ENCODE measurements around the gene CTBP2. TPM values are rescaled to one million over a fixed set of nuclear protein-coding genes. Genes with fewer than 3 reads are reported as not detected.

Gene CTBP2
- total RNA-seq, 4 donors from 2014 or later: 69.7 to 125 (median 84.7) TPM

DNA sequence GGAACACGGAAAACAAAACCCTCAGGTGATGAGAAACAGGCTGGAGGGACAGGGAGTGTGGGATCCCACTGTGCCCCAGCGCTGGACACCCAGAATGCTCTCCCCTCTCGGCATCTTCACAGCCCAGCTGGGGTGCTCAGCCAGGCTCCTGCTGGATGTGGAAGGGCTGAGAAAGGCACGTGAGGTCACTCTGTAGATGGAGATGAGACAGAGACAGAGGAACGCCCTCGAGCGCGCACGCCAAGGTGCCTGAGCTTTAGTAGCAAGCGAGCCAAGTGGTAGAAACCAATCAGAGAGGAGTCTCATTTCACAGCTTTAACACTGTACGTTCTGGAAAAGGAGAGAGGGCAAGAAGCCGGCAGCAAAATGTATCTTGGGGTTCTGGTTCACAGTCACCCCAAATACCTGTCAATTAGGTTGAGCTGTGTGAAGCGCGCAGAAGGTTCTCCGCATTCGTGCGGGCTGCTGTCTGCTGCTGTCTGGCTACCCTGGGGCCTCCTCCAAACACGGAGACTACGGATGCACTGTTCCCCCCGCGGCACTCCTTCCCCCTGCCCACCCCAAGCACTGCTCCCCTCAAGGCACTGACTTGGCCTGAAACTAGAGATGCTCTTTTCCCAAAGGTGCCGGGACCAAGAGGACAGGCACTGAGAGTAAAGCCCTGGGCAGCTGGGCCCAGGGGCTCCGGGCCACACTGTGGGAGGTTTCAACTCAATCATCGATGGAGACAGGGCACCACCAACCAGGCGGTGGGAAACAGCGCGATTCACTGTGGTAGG lies 127.0 kb downstream of the CTBP2 start:
- intact Hi-C loops (cut with DNase I): no loop called here
- peaks cover 56 to 86% (median 64%) of the 10 kb centered on the region in 4 donors for H3K4me1 ChIP-seq
- no peaks in the 10 kb centered on the region for H3K9me3 ChIP-seq
- peak overlapping the region in 1 of 4 donors; percentile 7 for H3K4me3 ChIP-seq
- 75% methylated on average over 17 of the region's 27 CpGs for WGBS
- peaks cover 0 to 9% (median 3%) of the 10 kb centered on the region in 4 donors for H3K36me3 ChIP-seq
- H3K27me3 ChIP-seq: no peaks in the 10 kb centered on the region
- DNase-seq (ENCODE audit: extremely low spot score): no peak
- no peak for TF ChIP-seq POLR2A (IDR thresholded peaks at IDR 0.05; ENCODE audit: low read depth)
- TF ChIP-seq POLR2AphosphoS5 (IDR thresholded peaks at IDR 0.05): peak in 1 of 2 donors; percentile 9
- no peak overlapping the region for H3K27ac ChIP-seq (replicated peaks in 1 of 4)

GRCh38 chr10:125032474-125033020 lies 127.8 kb downstream of the CTBP2 start:
- peaks cover 0 to 5% (median 0%) of the 10 kb centered on the region in 4 donors for H3K36me3 ChIP-seq
- no peaks in the 10 kb centered on the region for H3K27me3 ChIP-seq
- no peaks in the 10 kb centered on the region for H3K9me3 ChIP-seq
- TF ChIP-seq, protein P1, sequence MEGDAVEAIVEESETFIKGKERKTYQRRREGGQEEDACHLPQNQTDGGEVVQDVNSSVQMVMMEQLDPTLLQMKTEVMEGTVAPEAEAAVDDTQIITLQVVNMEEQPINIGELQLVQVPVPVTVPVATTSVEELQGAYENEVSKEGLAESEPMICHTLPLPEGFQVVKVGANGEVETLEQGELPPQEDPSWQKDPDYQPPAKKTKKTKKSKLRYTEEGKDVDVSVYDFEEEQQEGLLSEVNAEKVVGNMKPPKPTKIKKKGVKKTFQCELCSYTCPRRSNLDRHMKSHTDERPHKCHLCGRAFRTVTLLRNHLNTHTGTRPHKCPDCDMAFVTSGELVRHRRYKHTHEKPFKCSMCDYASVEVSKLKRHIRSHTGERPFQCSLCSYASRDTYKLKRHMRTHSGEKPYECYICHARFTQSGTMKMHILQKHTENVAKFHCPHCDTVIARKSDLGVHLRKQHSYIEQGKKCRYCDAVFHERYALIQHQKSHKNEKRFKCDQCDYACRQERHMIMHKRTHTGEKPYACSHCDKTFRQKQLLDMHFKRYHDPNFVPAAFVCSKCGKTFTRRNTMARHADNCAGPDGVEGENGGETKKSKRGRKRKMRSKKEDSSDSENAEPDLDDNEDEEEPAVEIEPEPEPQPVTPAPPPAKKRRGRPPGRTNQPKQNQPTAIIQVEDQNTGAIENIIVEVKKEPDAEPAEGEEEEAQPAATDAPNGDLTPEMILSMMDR (IDR thresholded peaks at IDR 0.05): no peak
- no peak for TF ChIP-seq EP300 (IDR thresholded peaks at IDR 0.05)
- TF ChIP-seq POLR2A (IDR thresholded peaks at IDR 0.05; ENCODE audit: low read depth): no peak
- TF ChIP-seq POLR2AphosphoS5 (IDR thresholded peaks at IDR 0.05): no peak
- H3K27ac ChIP-seq (replicated peaks in 1 of 4): no peak overlapping the region
- 93% methylated on average over 14 of the region's 15 CpGs for WGBS
- DNase-seq (ENCODE audit: extremely low spot score): no peak
- intact Hi-C loops (cut with DNase I): no loop called here
- H3K4me3 ChIP-seq: no peak overlapping the region
- peaks cover 54 to 87% (median 63%) of the 10 kb centered on the region in 4 donors for H3K4me1 ChIP-seq

DNA sequence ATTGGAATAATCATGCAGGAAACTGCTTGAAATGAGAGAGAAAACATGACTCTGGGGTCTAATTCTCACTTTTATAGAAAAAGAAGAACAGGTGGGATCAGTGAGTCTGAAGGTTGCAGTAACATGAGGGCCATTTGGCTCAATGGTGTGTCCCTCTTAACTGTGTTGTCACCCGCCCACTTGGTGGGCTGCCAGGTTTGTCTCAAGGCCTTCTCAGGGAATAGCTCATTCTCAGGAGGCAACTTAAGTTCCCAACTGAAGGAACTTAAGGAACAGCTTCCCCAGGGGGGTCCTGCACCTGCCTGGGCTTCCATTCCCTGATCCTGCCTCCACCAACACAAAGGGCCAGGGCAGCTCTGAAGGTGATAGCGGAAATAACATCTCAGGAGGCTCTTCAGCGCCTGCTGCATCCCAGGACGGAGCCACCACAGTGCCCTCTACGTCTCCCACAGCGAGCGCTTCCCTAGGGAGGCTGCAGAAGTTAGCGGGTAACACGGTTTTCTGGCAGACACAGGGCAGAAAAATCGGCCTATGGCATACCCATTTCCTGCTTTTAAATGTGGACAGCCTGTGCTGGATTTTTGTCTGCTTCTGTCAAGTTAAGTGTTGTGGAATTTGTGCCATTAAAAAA lies 129.7 kb downstream of the CTBP2 start:
- H3K27ac ChIP-seq (replicated peaks in 1 of 4): no peak overlapping the region
- H3K27me3 ChIP-seq: no peaks in the 10 kb centered on the region
- no peak for DNase-seq (ENCODE audit: extremely low spot score)
- TF ChIP-seq EP300 (IDR thresholded peaks at IDR 0.05) (no peak), POLR2A (IDR thresholded peaks at IDR 0.05; ENCODE audit: low read depth) (no peak), POLR2AphosphoS5 (IDR thresholded peaks at IDR 0.05) (no peak)
- TF ChIP-seq, protein P1 (IDR thresholded peaks at IDR 0.05): no peak
- H3K36me3 ChIP-seq: peaks cover 0 to 19% (median 17%) of the 10 kb centered on the region in 4 donors
- H3K9me3 ChIP-seq: no peaks in the 10 kb centered on the region
- no peak overlapping the region for H3K4me3 ChIP-seq
- peaks cover 37 to 74% (median 48%) of the 10 kb centered on the region in 4 donors for H3K4me1 ChIP-seq
- intact Hi-C loops (cut with DNase I): no loop called here
- 86% methylated on average over 8 of the region's 10 CpGs for WGBS

GRCh38 chr10:125029584-125030242 lies 130.7 kb downstream of the CTBP2 start:
- TF ChIP-seq POLR2A (IDR thresholded peaks at IDR 0.05; ENCODE audit: low read depth) (no peak), POLR2AphosphoS5 (IDR thresholded peaks at IDR 0.05) (no peak), EP300 (IDR thresholded peaks at IDR 0.05) (no peak)
- TF ChIP-seq, protein P1 (IDR thresholded peaks at IDR 0.05): no peak
- H3K4me1 ChIP-seq: peaks cover 39 to 74% (median 47%) of the 10 kb centered on the region in 4 donors
- H3K36me3 ChIP-seq: peaks cover 0 to 21% (median 17%) of the 10 kb centered on the region in 4 donors
- 81% methylated on average over 7 of the region's 7 CpGs for WGBS
- H3K9me3 ChIP-seq: no peaks in the 10 kb centered on the region
- H3K4me3 ChIP-seq: no peak overlapping the region
- no peak for DNase-seq (ENCODE audit: extremely low spot score)
- H3K27me3 ChIP-seq: no peaks in the 10 kb centered on the region
- intact Hi-C loops (cut with DNase I): no loop called here
- no peak overlapping the region for H3K27ac ChIP-seq (replicated peaks in 1 of 4)
